IMR-90 (cell line): ENCODE results near the gene ODAD2. TPM values are rescaled to one million over a fixed set of nuclear protein-coding genes. Genes with fewer than 3 reads are reported as not detected.

Source experiments
- ATAC-seq: fragments of 200-7000 bp; cut with Tn5 transposase; 2 replicates; pipeline ENCODE4 v1.9.1; 2020; ENCODE audit warnings: low read depth, mild to moderate bottlenecking, moderate library complexity
- BruUV-seq: library from RNA; stranded (reverse); fragments of 400-500 nt; replicated peaks from 2 replicates; lab custom pipeline; 2021; lab: Mats Ljungman, UMichigan
- CTCF ChIA-PET: fragments of 300-600 bp; formaldehyde crosslinking; extraction: SDS; loops from one replicate; lab custom pipeline; 2021; ENCODE audit warnings: antibody characterized with exemption; lab: Yijun Ruan, JAX
- POLR2A ChIA-PET: fragments of 300-600 bp; sonication (Branson Sonifier 250); formaldehyde crosslinking; loops from one replicate; lab custom pipeline; 2022; ENCODE audit warnings: antibody characterized with exemption; ENCODE audit not compliant: unreplicated experiment; lab: Charles Lee
- DNase-seq: peaks from one replicate; pipeline ENCODE4 v3.0.0; 2013
- H2AFZ ChIP-seq: replicated peaks from 2 replicates; pipeline ENCODE3; 2013; ENCODE audit warnings: low read length, mild to moderate bottlenecking; ENCODE audit not compliant: poor library complexity
- H2AK5ac ChIP-seq: 2 replicates; pipeline ENCODE4 v1.6.1; 2013; ENCODE audit warnings: low read depth, low read length, inconsistent platforms
- H2AK9ac ChIP-seq: replicated peaks from 2 replicates; pipeline ENCODE3; 2013; ENCODE audit warnings: mild to moderate bottlenecking, low read depth, low read length, moderate library complexity; ENCODE audit not compliant: poor library complexity
- H2BK120ac ChIP-seq: 2 replicates; pipeline ENCODE4 v1.6.1; 2013; ENCODE audit warnings: low read depth, low read length, inconsistent platforms
- H2BK15ac ChIP-seq: 3 replicates; pipeline ENCODE4 v1.6.1; 2013; ENCODE audit warnings: low read depth, low read length, inconsistent platforms
- H2BK20ac ChIP-seq: 2 replicates; pipeline ENCODE4 v1.6.1; 2013; ENCODE audit warnings: low read depth, mild to moderate bottlenecking, inconsistent platforms, low read length, moderate library complexity
- H2BK5ac ChIP-seq: 2 replicates; pipeline ENCODE4 v1.6.1; 2013; ENCODE audit warnings: mild to moderate bottlenecking, low read depth, low read length, inconsistent platforms; ENCODE audit not compliant: poor library complexity, severe bottlenecking
- H3K14ac ChIP-seq: replicated peaks from 2 replicates; pipeline ENCODE4 v1.6.1; 2013; ENCODE audit warnings: low read depth, low read length, inconsistent platforms
- H3K18ac ChIP-seq: 2 replicates; pipeline ENCODE4 v1.6.1; 2013; ENCODE audit warnings: low read depth, low read length, control low read depth
- H3K23ac ChIP-seq: 2 replicates; pipeline ENCODE4 v1.6.1; 2013; ENCODE audit warnings: low read depth, low read length, inconsistent platforms
- H3K27ac ChIP-seq: 2 replicates; pipeline ENCODE4 v1.5.1; 2013; ENCODE audit warnings: mild to moderate bottlenecking, control low read depth, low read length; ENCODE audit not compliant: insufficient read depth
- H3K27me3 ChIP-seq: 2 replicates; pipeline ENCODE4 v1.6.1; 2013; ENCODE audit warnings: low read length; ENCODE audit not compliant: control insufficient read depth, insufficient read depth
- H3K36me3 ChIP-seq: 2 replicates; pipeline ENCODE4 v1.6.1; 2013; ENCODE audit warnings: low read length, mixed read lengths; ENCODE audit not compliant: control insufficient read depth, insufficient read depth
- H3K4ac ChIP-seq: 2 replicates; pipeline ENCODE4 v1.6.1; 2013; ENCODE audit warnings: low read depth, low read length, inconsistent platforms
- H3K4me1 ChIP-seq: 2 replicates; pipeline ENCODE4 v1.6.1; 2013; ENCODE audit warnings: low read length, mixed read lengths; ENCODE audit not compliant: control insufficient read depth, insufficient read depth
- H3K4me2 ChIP-seq: 2 replicates; pipeline ENCODE4 v1.6.1; 2013; ENCODE audit warnings: low read depth, mild to moderate bottlenecking, control low read depth, low read length, moderate library complexity
- H3K4me3 ChIP-seq: 2 replicates; pipeline ENCODE4 v1.5.1; 2013; ENCODE audit warnings: low read depth, mild to moderate bottlenecking, control low read depth, low read length, moderate library complexity; ENCODE audit not compliant: insufficient read depth
- H3K56ac ChIP-seq: 2 replicates; pipeline ENCODE4 v1.6.1; 2013; ENCODE audit warnings: low read length, inconsistent platforms; ENCODE audit not compliant: insufficient read depth; ENCODE audit errors: extremely low read depth
- H3K79me1 ChIP-seq, 2 experiments: 2 replicates each; pipeline ENCODE4 v1.6.1; 2013; ENCODE audit warnings: low read length in 2 of 2, inconsistent platforms in 1 of 2, low read depth in 1 of 2
- H3K9ac ChIP-seq: 2 replicates; pipeline ENCODE4 v1.6.1; 2013; ENCODE audit warnings: low read depth, low read length, control low read depth
- H3K9me1 ChIP-seq: 2 replicates; pipeline ENCODE4 v1.6.1; 2013; ENCODE audit warnings: low read length, inconsistent platforms; ENCODE audit not compliant: insufficient read depth
- H3K9me3 ChIP-seq: 2 replicates; pipeline ENCODE4 v1.6.1; 2013; ENCODE audit warnings: low read length; ENCODE audit not compliant: control insufficient read depth, insufficient read depth
- H4K20me1 ChIP-seq: 2 replicates; pipeline ENCODE4 v1.6.1; 2013; ENCODE audit warnings: low read length, inconsistent platforms; ENCODE audit not compliant: insufficient read depth
- H4K5ac ChIP-seq: 2 replicates; pipeline ENCODE4 v1.6.1; 2013; ENCODE audit warnings: mild to moderate bottlenecking, low read depth, low read length, control low read depth
- H4K8ac ChIP-seq, 2 experiments: 2 replicates each; pipeline ENCODE4 v1.6.1; 2013; ENCODE audit warnings: low read depth in 2 of 2, low read length in 2 of 2, control low read depth in 1 of 2, inconsistent platforms in 1 of 2
- H4K91ac ChIP-seq: 2 replicates; pipeline ENCODE4 v1.6.1; 2013; ENCODE audit warnings: low read depth, low read length, inconsistent platforms; ENCODE audit not compliant: insufficient read depth
- BHLHE40 ChIP-seq: fragments of 150-350 bp; IDR thresholded peaks from 2 replicates; pipeline ENCODE4 v1.6.1; 2016; ENCODE audit warnings: mild to moderate bottlenecking, low read depth, low read length
- CEBPB ChIP-seq: IDR thresholded peaks from 2 replicates; pipeline ENCODE4 v1.6.1; 2012; ENCODE audit warnings: low read depth, low read length, improper control_type of control experiment
- MAZ ChIP-seq: IDR thresholded peaks from 2 replicates; pipeline ENCODE4 v1.6.1; 2012; ENCODE audit warnings: low read depth, mild to moderate bottlenecking, low read length, improper control_type of control experiment, moderate library complexity, borderline replicate concordance
- NFE2L2 ChIP-seq: fragments of 150-350 bp; IDR thresholded peaks from 2 replicates; pipeline ENCODE4 v1.6.1; 2016; ENCODE audit warnings: low read depth, mild to moderate bottlenecking, low read length
- POLR2A ChIP-seq: IDR thresholded peaks from 2 replicates; pipeline ENCODE4 v1.6.1; 2012; ENCODE audit warnings: mild to moderate bottlenecking, low read depth, low read length
- RAD21 ChIP-seq: IDR thresholded peaks from 2 replicates; pipeline ENCODE4 v1.6.1; 2012; ENCODE audit warnings: low read length, improper control_type of control experiment
- RFX5 ChIP-seq: IDR thresholded peaks from 2 replicates; pipeline ENCODE4 v1.8.0; 2012; ENCODE audit warnings: low read depth, mild to moderate bottlenecking, low read length, moderate library complexity
- SMC3 ChIP-seq: fragments of 150-350 bp; IDR thresholded peaks from 2 replicates; pipeline ENCODE4 v1.6.1; 2016; ENCODE audit warnings: low read depth, mild to moderate bottlenecking, antibody characterized with exemption, low read length, moderate library complexity
- WGBS, 2 experiments: methylation state at CpG; one replicate each; pipeline versions ENCODE4 v1.1.5 to v1.1.7; 2013; ENCODE audit warnings: missing lambda C conversion rate in 2 of 2; ENCODE audit not compliant: insufficient read length in 1 of 2; ENCODE audit errors: extremely low coverage in 2 of 2; 5-methylcytosine and 5-hydroxymethylcytosine counted together
- dilution Hi-C: fragments of 300-500 bp; cut with HindIII; formaldehyde crosslinking; loops from one replicate; pipeline ENCODE4 v1.14.3; 2018; ENCODE audit warnings: low sequenced_read_pairs; ENCODE audit not compliant: unreplicated experiment
- in situ Hi-C: fragments of 300-500 bp; cut with MboI; formaldehyde crosslinking; loops from 3 replicates; pipeline ENCODE4 v1.14.3; 2019; ENCODE audit warnings: low sequenced_read_pairs, inconsistent platforms, mixed read lengths
- intact Hi-C: fragments of 100-400 bp; cut with micrococcal nuclease; formaldehyde crosslinking; loops from 2 replicates; pipeline ENCODE4 v1.10.0; 2022
- polyA plus RNA-seq, 3 experiments: library from polyadenylated mRNA; depleted of rRNA; stranded (reverse); fragments of >200 nt; gene quantifications; 2 replicates each; pipeline ENCODE4 v1.2.3, GENCODE V29; 2012; ENCODE audit warnings: low replicate concordance in 1 of 3
- total RNA-seq: library from RNA; depleted of rRNA; stranded (reverse); fragments of >200 nt; gene quantifications from 2 replicates; pipeline ENCODE4 v1.2.3, GENCODE V29; 2012
- TF ChIP-seq, protein P1 (sequence below): conservative IDR thresholded peaks from 2 replicates; pipeline ENCODE4 v1.5.1; 2012; ENCODE audit warnings: mild to moderate bottlenecking, low read depth, low read length, improper control_type of control experiment

ODAD2 gene
- total and polyA plus RNA-seq, 2 of the 4 experiments (the other 2 are of a cell fraction), result 0.53 to 0.72 TPM

DNA sequence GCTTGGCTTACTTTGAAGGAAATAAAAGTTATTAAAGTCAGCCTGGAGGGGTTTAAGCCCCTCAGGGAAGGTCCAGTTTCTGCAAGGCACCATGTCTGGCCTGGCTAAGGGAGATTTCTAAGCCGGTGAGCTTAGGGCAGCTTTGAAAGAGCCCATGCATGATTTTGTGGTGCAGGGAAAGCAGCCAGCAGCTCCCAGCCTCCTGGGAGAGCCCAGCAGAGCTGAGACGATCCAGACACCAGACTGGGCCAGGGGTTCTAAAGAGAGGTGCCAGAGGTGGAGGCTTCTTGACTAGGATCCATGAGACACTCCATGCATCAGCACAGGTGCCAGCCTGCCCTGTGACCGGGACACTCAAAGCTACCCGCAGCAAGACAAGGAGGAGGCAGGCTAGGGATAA lies 193.7 kb downstream of the ODAD2 start:
- dilution Hi-C loops, result no loop called here
- ChIA-PET POLR2A (interaction anchor here (0.7 kb wide), 1 partner anchor 73 kb away, joined by 4 read pairs; no protein-coding TSS in a partner anchor), CTCF (no interaction called here)
- in situ Hi-C loops, result no loop called here
- BruUV-seq, result no TSS peak
- no peak overlapping the region for H3K23ac ChIP-seq
- no peak overlapping the region for H3K4ac ChIP-seq
- H2AK9ac ChIP-seq, result no peak overlapping the region
- no peaks in the 10 kb centered on the region for H3K36me3 ChIP-seq
- no peaks in the 10 kb centered on the region for H3K4me1 ChIP-seq
- H3K4me3 ChIP-seq, result no peak overlapping the region
- TF ChIP-seq, protein P1, sequence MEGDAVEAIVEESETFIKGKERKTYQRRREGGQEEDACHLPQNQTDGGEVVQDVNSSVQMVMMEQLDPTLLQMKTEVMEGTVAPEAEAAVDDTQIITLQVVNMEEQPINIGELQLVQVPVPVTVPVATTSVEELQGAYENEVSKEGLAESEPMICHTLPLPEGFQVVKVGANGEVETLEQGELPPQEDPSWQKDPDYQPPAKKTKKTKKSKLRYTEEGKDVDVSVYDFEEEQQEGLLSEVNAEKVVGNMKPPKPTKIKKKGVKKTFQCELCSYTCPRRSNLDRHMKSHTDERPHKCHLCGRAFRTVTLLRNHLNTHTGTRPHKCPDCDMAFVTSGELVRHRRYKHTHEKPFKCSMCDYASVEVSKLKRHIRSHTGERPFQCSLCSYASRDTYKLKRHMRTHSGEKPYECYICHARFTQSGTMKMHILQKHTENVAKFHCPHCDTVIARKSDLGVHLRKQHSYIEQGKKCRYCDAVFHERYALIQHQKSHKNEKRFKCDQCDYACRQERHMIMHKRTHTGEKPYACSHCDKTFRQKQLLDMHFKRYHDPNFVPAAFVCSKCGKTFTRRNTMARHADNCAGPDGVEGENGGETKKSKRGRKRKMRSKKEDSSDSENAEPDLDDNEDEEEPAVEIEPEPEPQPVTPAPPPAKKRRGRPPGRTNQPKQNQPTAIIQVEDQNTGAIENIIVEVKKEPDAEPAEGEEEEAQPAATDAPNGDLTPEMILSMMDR, result no peak
- TF ChIP-seq POLR2A (no peak), NFE2L2 (no peak), SMC3 (no peak), RFX5 (no peak), RAD21 (no peak), CEBPB (no peak), BHLHE40 (no peak), MAZ (no peak)
- no peak overlapping the region for H3K27ac ChIP-seq
- ATAC-seq, result no peak
- H3K79me1 ChIP-seq, result no peaks in the 10 kb centered on the region
- no peak for DNase-seq
- H3K18ac ChIP-seq, result no peak overlapping the region
- no peak overlapping the region for H2BK20ac ChIP-seq
- peaks cover 12% of the 10 kb centered on the region for H3K27me3 ChIP-seq
- no peak overlapping the region for H2BK5ac ChIP-seq
- no peak overlapping the region for H4K5ac ChIP-seq
- H2AK5ac ChIP-seq, result no peak overlapping the region
- H2BK120ac ChIP-seq, result no peak overlapping the region
- no peak overlapping the region for H3K14ac ChIP-seq
- no CpG with 5 or more reads among the region's 4 CpGs for WGBS, 2 experiments
- no peak overlapping the region for H3K4me2 ChIP-seq
- intact Hi-C loops, result no loop called here
- no peaks in the 10 kb centered on the region for H3K9me1 ChIP-seq
- H2AFZ ChIP-seq, result no peak overlapping the region
- no peaks in the 10 kb centered on the region for H3K9me3 ChIP-seq
- H2BK15ac ChIP-seq, result no peak overlapping the region
- H4K8ac ChIP-seq, result no peak overlapping the region
- no peak overlapping the region for H4K91ac ChIP-seq
- H3K9ac ChIP-seq, result no peak overlapping the region
- H4K20me1 ChIP-seq, result no peaks in the 10 kb centered on the region
- no peak overlapping the region for H3K56ac ChIP-seq
